Dendritic cell treated with granulocyte-macrophage colony-stimulating factor and Interleukin-4, amounts not matched to agents 40 ng/mL and 50 ng/mL, for 4 days (primary cell): ENCODE measurements around the gene IL13RA2.

Experiments used
- H3K27ac Mint-ChIP-seq: one replicate; pipeline ENCODE4 v1.8.0; 2022; ENCODE audit warnings: mild to moderate bottlenecking, mixed read lengths
- H3K27me3 Mint-ChIP-seq: one replicate; pipeline ENCODE4 v1.8.0; 2022; ENCODE audit warnings: mild to moderate bottlenecking, mixed read lengths
- H3K36me3 Mint-ChIP-seq: one replicate; pipeline ENCODE4 v1.8.0; 2022; ENCODE audit warnings: low read depth, mixed read lengths
- H3K4me1 Mint-ChIP-seq: one replicate; pipeline ENCODE4 v1.8.0; 2022; ENCODE audit warnings: low read depth, mixed read lengths
- H3K4me3 Mint-ChIP-seq: one replicate; pipeline ENCODE4 v1.8.0; 2022; ENCODE audit warnings: mild to moderate bottlenecking, moderate library complexity, mixed read lengths
- H3K9me3 Mint-ChIP-seq: one replicate; pipeline ENCODE4 v1.8.0; 2022; ENCODE audit warnings: mixed read lengths
- intact Hi-C: fragments of 100-400 bp; cut with micrococcal nuclease; formaldehyde crosslinking; loops from one replicate; pipeline ENCODE4 v1.15.0; 2022

The IL13RA2 gene

GRCh38 chrX:114959729-114960128, 57.7 kb downstream of the IL13RA2 start:
- Mint-ChIP-seq H3K4me1 (no peaks in the 10 kb centered on the region), H3K4me3 (no peak overlapping the region), H3K27me3 (no peaks in the 10 kb centered on the region), H3K36me3 (no peaks in the 10 kb centered on the region), H3K9me3 (no peaks in the 10 kb centered on the region), H3K27ac (no peak overlapping the region)
- intact Hi-C loops: no loop called here
